Upper lobe of right lung (tissue), 1 donor: ENCODE data around the gene RPP25L. TPM values are rescaled to one million over a fixed set of nuclear protein-coding genes. Genes with fewer than 3 reads are reported as not detected.

Experiments
- ATAC-seq: fragments of 200-7000 bp; cut with Tn5 transposase; one replicate; pipeline ENCODE4 v1.9.1; 2020; ENCODE audit warnings: mild to moderate bottlenecking, moderate library complexity
- DNase-seq: peaks from one replicate; pipeline ENCODE4 v3.0.0-alpha.2; 2020
- H3K27ac ChIP-seq: fragments of 200-600 bp; one replicate; pipeline ENCODE4 v1.8.0; 2022
- H3K27me3 ChIP-seq: fragments of 200-600 bp; one replicate; pipeline ENCODE4 v1.8.0; 2022; ENCODE audit warnings: mild to moderate bottlenecking
- H3K36me3 ChIP-seq: fragments of 200-600 bp; one replicate; pipeline ENCODE4 v1.8.0; 2022
- H3K4me1 ChIP-seq: fragments of 200-600 bp; one replicate; pipeline ENCODE4 v1.8.0; 2022
- H3K4me3 ChIP-seq: fragments of 200-600 bp; one replicate; pipeline ENCODE4 v1.8.0; 2022; ENCODE audit warnings: mild to moderate bottlenecking
- H3K9me3 ChIP-seq: fragments of 200-600 bp; one replicate; pipeline ENCODE4 v1.8.0; 2022
- CTCF ChIP-seq: fragments of 200-600 bp; IDR thresholded peaks from one replicate; pipeline ENCODE4 v1.8.0; 2022; ENCODE audit warnings: antibody characterized with exemption
- intact Hi-C: fragments of 100-400 bp; cut with DNase I; formaldehyde crosslinking; loops from one replicate; pipeline ENCODE4 v1.11.0; 2022
- total RNA-seq: library from RNA; stranded (reverse); fragmentation: NEBNext Ultra II Directional; extraction: Animal tissue kit (Norgen Biotek cat#: 25700); gene quantifications from one replicate; pipeline ENCODE4 v1.2.1, GENCODE V29; 2021
- donor health status: DM: no; HTN: yes; CAD: no; lungs with severe emphysema.

The RPP25L gene
- total RNA-seq, 1 donor from 2014 or later, result 16.7 TPM

GRCh38 chr9:34564617-34565016 is 47.3 kb downstream of the RPP25L start:
- peaks cover 7% of the 10 kb centered on the region for H3K4me1 ChIP-seq
- no peak for ATAC-seq
- intact Hi-C loops, result no loop called here
- TF ChIP-seq CTCF, result no peak
- no peaks in the 10 kb centered on the region for H3K9me3 ChIP-seq
- no peak for DNase-seq
- H3K36me3 ChIP-seq, result no peaks in the 10 kb centered on the region
- no peak overlapping the region for H3K4me3 ChIP-seq
- no peak overlapping the region for H3K27ac ChIP-seq
- H3K27me3 ChIP-seq, result peaks cover 22% of the 10 kb centered on the region

- H3K4me3 ChIP-seq, result no peak overlapping the region
- peaks cover 32% of the 10 kb centered on the region for H3K27me3 ChIP-seq
- intact Hi-C loops, result no loop called here
- ATAC-seq, result no peak
- no peaks in the 10 kb centered on the region for H3K36me3 ChIP-seq
- no peak overlapping the region for H3K27ac ChIP-seq
- H3K9me3 ChIP-seq, result no peaks in the 10 kb centered on the region
- no peak for TF ChIP-seq CTCF
- H3K4me1 ChIP-seq, result peaks cover 7% of the 10 kb centered on the region
- no peak for DNase-seq
Measured at GRCh38 chr9:34563262-34563661, 48.6 kb downstream of the RPP25L start.

GRCh38 chr9:34562135-34562745 is 49.7 kb downstream of the RPP25L start:
- intact Hi-C loops, result no loop called here
- no peak for ATAC-seq
- Histone ChIP-seq H3K4me3 (no peak overlapping the region), H3K27me3 (peaks cover 26% of the 10 kb centered on the region), H3K9me3 (no peaks in the 10 kb centered on the region), H3K4me1 (peaks cover 7% of the 10 kb centered on the region), H3K36me3 (no peaks in the 10 kb centered on the region), H3K27ac (no peak overlapping the region)
- TF ChIP-seq CTCF, result peak; percentile 44
- DNase-seq, result no peak

GRCh38 chr9:34560599-34561214 is 51.2 kb downstream of the RPP25L start:
- H3K27ac ChIP-seq, result no peak overlapping the region
- H3K9me3 ChIP-seq, result no peaks in the 10 kb centered on the region
- H3K36me3 ChIP-seq, result no peaks in the 10 kb centered on the region
- TF ChIP-seq CTCF, result no peak
- H3K27me3 ChIP-seq, result peaks cover 14% of the 10 kb centered on the region
- DNase-seq (no peak), ATAC-seq (peak; percentile 27)
- H3K4me1 ChIP-seq, result peaks cover 7% of the 10 kb centered on the region
- intact Hi-C loops, result no loop called here
- H3K4me3 ChIP-seq, result no peak overlapping the region

Other genes with a start within 250 kb of the RPP25L start
- 6.9 TPM for gene MYORG, start 235.2 kb downstream of the RPP25L start, total RNA-seq
- gene FAM219A, start 153.5 kb downstream of the RPP25L start, total RNA-seq, result 28.8 TPM
- not detected for gene DNAI1, start 153.3 kb downstream of the RPP25L start, total RNA-seq
- gene ENHO, start 89.1 kb downstream of the RPP25L start, total RNA-seq, result 0.61 TPM
- 2.9 TPM for gene CNTFR, start 22.4 kb downstream of the RPP25L start, total RNA-seq
- 59.3 TPM for gene DCTN3, start 8.4 kb upstream of the RPP25L start, total RNA-seq
- not detected for gene ARID3C, start 17.0 kb upstream of the RPP25L start, total RNA-seq
- gene SIGMAR1, start 25.7 kb upstream of the RPP25L start, total RNA-seq, result 40.5 TPM
- 47.6 TPM for gene GALT, start 34.6 kb upstream of the RPP25L start, total RNA-seq
- 18.7 TPM for gene IL11RA, start 40.1 kb upstream of the RPP25L start, total RNA-seq
- gene CCL27, start 50.6 kb upstream of the RPP25L start, total RNA-seq, result not detected
- 1.1 TPM for gene CCL19, start 79.2 kb upstream of the RPP25L start, total RNA-seq
- gene CCL21, start 98.0 kb upstream of the RPP25L start, total RNA-seq, result 37.7 TPM